ENCODE results near the gene AMBRA1. TPM values are rescaled to one million over a fixed set of nuclear protein-coding genes. Genes with fewer than 3 reads are reported as not detected.

Gene AMBRA1
- total and polyA plus RNA-seq, 2 of the 8 experiments (the other 6 are each of a cell fraction or from before 2014, with no cell fraction given), result 14.2 to 37.4 TPM

DNA sequence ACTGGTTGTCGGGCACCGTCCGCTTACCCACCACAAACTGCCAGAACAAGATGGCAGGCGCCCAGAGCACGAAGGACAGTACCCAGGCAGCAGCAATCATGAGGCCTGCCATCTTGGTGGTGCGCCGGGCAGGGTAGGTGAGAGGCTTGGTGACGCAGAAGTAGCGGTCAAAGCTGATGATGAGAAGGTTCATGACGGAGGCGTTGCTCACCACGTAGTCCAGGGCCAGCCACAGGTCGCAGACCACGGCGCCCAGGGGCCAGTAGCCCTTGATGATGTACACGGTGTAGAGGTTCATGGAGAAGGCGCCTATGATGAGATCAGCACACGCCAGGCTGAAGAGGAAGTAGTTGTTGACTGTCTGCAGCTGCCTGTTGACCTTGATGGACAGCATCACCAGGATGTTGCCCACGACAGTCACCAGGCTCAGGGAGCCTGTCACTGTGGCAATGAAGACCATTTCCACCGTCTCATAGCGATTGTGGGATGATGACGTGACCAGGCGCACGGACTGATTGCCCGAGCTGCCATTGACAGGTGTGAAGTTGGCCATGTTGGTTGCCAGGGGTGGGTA, 207.7 kb downstream of the AMBRA1 start:
- no peak overlapping the region for H3K4me3 ChIP-seq (ENCODE audit: extremely low read depth in 1 of 4, insufficient read depth in 2 of 4, low read depth in 3 of 4, low read length in 4 of 4)
- H3K36me3 ChIP-seq (ENCODE audit: control insufficient read depth in 2 of 4, insufficient read depth in 4 of 4, low read length in 3 of 4), result peaks cover 0 to 4% (median 0%) of the 10 kb centered on the region in 4 experiments; a peak in 2 of 8 replicates
- H4K5ac ChIP-seq (ENCODE audit: insufficient read length, low read depth, low read length), result no peak overlapping the region
- no peak overlapping the region for H3K9ac ChIP-seq (replicated peaks in 1 of 4; ENCODE audit: extremely low read depth in 1 of 4, low read depth in 3 of 4, low read length in 3 of 4)
- no peak overlapping the region; the same call in 1 of the 2 replicates for H4K8ac ChIP-seq (ENCODE audit: extremely low read depth, insufficient read depth, low read length)
- H2AK5ac ChIP-seq (ENCODE audit: low read depth, low read length), result no peak overlapping the region
- no peak for FAIRE-seq
- no peak overlapping the region for H3K27ac ChIP-seq (ENCODE audit: low read depth, low read length)
- no peak overlapping the region for H3K18ac ChIP-seq (ENCODE audit: extremely low read depth, low read length)
- no peaks in the 10 kb centered on the region; a peak in 1 of 4 replicates for H3K9me3 ChIP-seq (ENCODE audit: insufficient read depth in 2 of 2, low read depth in 1 of 2, low read length in 1 of 2)
- H3K79me1 ChIP-seq (ENCODE audit: low read depth, low read length), result no peaks in the 10 kb centered on the region
- no peak overlapping the region for H2BK12ac ChIP-seq (ENCODE audit: low read depth, low read length)
- no peak overlapping the region for H3K14ac ChIP-seq (ENCODE audit: insufficient read length)
- no peak overlapping the region for H3K4me2 ChIP-seq (ENCODE audit: insufficient read depth in 1 of 2, low read depth in 2 of 2, low read length in 2 of 2)
- ChIA-PET CTCF (ENCODE audit: partially characterized antibody) (interaction anchor here (0.9 to 3.7 kb wide), 3 partner anchors 19 to 152 kb away, joined by 3 to 32 read pairs (median 3); no protein-coding TSS in a partner anchor), POLR2A (ENCODE audit: partially characterized antibody) (interaction anchor here (1.0 kb wide), 1 partner anchor 143 kb away, joined by 3 read pairs; no protein-coding TSS in a partner anchor)
- no peaks in the 10 kb centered on the region; a peak in 1 of 4 replicates for H3K79me2 ChIP-seq (ENCODE audit: control insufficient read depth in 1 of 2, insufficient read depth in 2 of 2, low read length in 2 of 2)
- H3K23ac ChIP-seq (ENCODE audit: insufficient read length), result no peak overlapping the region
- no peak overlapping the region for H2BK120ac ChIP-seq (replicated peaks; ENCODE audit: low read depth, low read length)
- 93% methylated on average over 25 of the region's 25 CpGs; no CpG with 5 or more reads in 1 of the 2 experiments for WGBS, 2 experiments (ENCODE audit: extremely low coverage in 1 of 2, insufficient coverage in 1 of 2, insufficient read length in 1 of 2, insufficient replicate concordance in 2 of 2, low coverage in 1 of 2, low lambda C conversion rate in 2 of 2, missing lambda C conversion rate in 1 of 2)
- H3K4ac ChIP-seq (replicated peaks; ENCODE audit: insufficient read length, low read depth, low read length), result no peak overlapping the region
- DNase-seq (ENCODE audit: low read depth in 1 of 2, low spot score in 2 of 2), result no peak
- H2BK5ac ChIP-seq (ENCODE audit: low read depth, low read length), result no peak overlapping the region
- peaks cover 16 to 40% (median 33%) of the 10 kb centered on the region in 4 experiments for H3K27me3 ChIP-seq (replicated peaks in 1 of 4; ENCODE audit: control insufficient read depth in 3 of 4, extremely low read depth in 1 of 4, insufficient read depth in 3 of 4, low read length in 3 of 4)
- H3K4me1 ChIP-seq (replicated peaks in 1 of 4; ENCODE audit: control insufficient read depth in 3 of 4, insufficient read depth in 4 of 4, low read length in 3 of 4), result peaks cover 3 to 25% (median 21%) of the 10 kb centered on the region in 4 experiments
- no peak overlapping the region for H2AFZ ChIP-seq (ENCODE audit: low read length)
- peaks cover 16% of the 10 kb centered on the region; the same call in 1 of the 2 replicates for H3K23me2 ChIP-seq (ENCODE audit: low read depth, low read length)
- TF ChIP-seq CHD1 (IDR thresholded peaks at IDR 0.05; ENCODE audit: low read depth, low read length), result no peak
- TF ChIP-seq RFX5 (IDR thresholded peaks at IDR 0.05; ENCODE audit: borderline replicate concordance, low read depth, low read length), result no peak
- TF ChIP-seq KDM5A (IDR thresholded peaks at IDR 0.05; ENCODE audit: low read length), result no peak
- no peak for TF ChIP-seq TCF12 (IDR thresholded peaks at IDR 0.05; ENCODE audit: low read depth, low read length)
- TF ChIP-seq CREB1 (IDR thresholded peaks at IDR 0.05), result no peak
- TF ChIP-seq RXRA (IDR thresholded peaks at IDR 0.05; ENCODE audit: insufficient read depth, low read depth, low read length), result no peak
- no peak for TF ChIP-seq KDM1A (IDR thresholded peaks at IDR 0.05; ENCODE audit: borderline replicate concordance, low read length)
- TF ChIP-seq SP4 (IDR thresholded peaks at IDR 0.05; ENCODE audit: low read length), result no peak
- no peak for TF ChIP-seq SRF (IDR thresholded peaks at IDR 0.05; ENCODE audit: low read depth, low read length)
- no peak for TF ChIP-seq HDAC2 (IDR thresholded peaks at IDR 0.05; ENCODE audit: borderline replicate concordance in 1 of 2, low read depth in 2 of 2, low read length in 2 of 2)
- no peak overlapping the region for H4K91ac ChIP-seq (replicated peaks; ENCODE audit: insufficient read length, low read length)
- peaks cover 5 to 24% of the 10 kb centered on the region in 2 experiments for H4K20me1 ChIP-seq (replicated peaks in 1 of 2; ENCODE audit: control insufficient read depth in 1 of 2, insufficient read depth in 2 of 2, low read length in 2 of 2)
- no peak overlapping the region for H3K56ac ChIP-seq (replicated peaks; ENCODE audit: insufficient read length, low read depth, low read length)
- H2BK20ac ChIP-seq (ENCODE audit: low read length), result no peak overlapping the region
- H2BK15ac ChIP-seq (ENCODE audit: low read length), result no peak overlapping the region

Data from H1 (cell line).